HCT116 (cell line): ENCODE results near the gene CLIC6. TPM values are rescaled to one million over a fixed set of nuclear protein-coding genes. Genes with fewer than 3 reads are reported as not detected.

Experiments
- ATAC-seq: fragments of 200-7000 bp; cut with Tn5 transposase; 2 replicates; pipeline ENCODE4 v1.9.1; 2020; ENCODE audit warnings: mild to moderate bottlenecking, moderate library complexity
- BruUV-seq: library from RNA; stranded (reverse); fragments of 400-500 nt; replicated peaks from 2 replicates; lab custom pipeline; 2021; lab: Mats Ljungman, UMichigan
- CTCF ChIA-PET: fragments of 300-600 bp; sonication (Branson Sonifier 250); formaldehyde crosslinking; loops from one replicate; lab custom pipeline; 2021; ENCODE audit warnings: antibody characterized with exemption; lab: Charles Lee
- POLR2A ChIA-PET: fragments of 300-600, 350-600 bp; sonication (Branson Sonifier 250); formaldehyde crosslinking; loops from one replicate; lab custom pipeline; 2021; ENCODE audit warnings: antibody characterized with exemption; lab: Charles Lee
- RAD21 ChIA-PET, 2 experiments: fragments of 300-600 bp; sonication (Branson Sonifier 250); formaldehyde crosslinking; loops; one replicate each; lab custom pipeline; 2023; ENCODE audit warnings: low total read pairs in 2 of 2; ENCODE audit not compliant: uncharacterized antibody in 2 of 2, unreplicated experiment in 2 of 2, low non-redundant PET in 1 of 2; lab: Charles Lee
- DNase-seq: peaks from one replicate; pipeline ENCODE4 v3.0.0-alpha.2; 2010; ENCODE audit warnings: low read depth, low spot score
- H2AFZ ChIP-seq: fragments of 200-600 bp; shearing (Covaris generic), sonication (generic); 2 replicates; pipeline ENCODE4 v1.6.1; 2017; ENCODE audit warnings: low read depth, mixed run types, mixed read lengths, antibody characterized with exemption, low read length; ENCODE audit not compliant: poor library complexity, severe bottlenecking
- H3K27ac ChIP-seq: 2 replicates; pipeline ENCODE4 v1.5.1; 2012; ENCODE audit warnings: low read depth, low read length
- H3K27me3 ChIP-seq: fragments of 200-600 bp; sonication (generic); 2 replicates; pipeline ENCODE4 v1.6.1; 2016; ENCODE audit warnings: mixed run types, low read length, mixed read lengths; ENCODE audit not compliant: insufficient read depth
- H3K36me3 ChIP-seq, 2 experiments: fragments of 200-500 bp in 1 of 2; fragments of 200-600 bp in 1 of 2; sonication (Bioruptor generic) in 1 of 2; sonication (generic) in 1 of 2; 2 replicates each; pipeline versions ENCODE4 v1.5.1 to v1.6.1; 2014 to 2016; ENCODE audit warnings: low read length in 2 of 2, inconsistent platforms in 1 of 2, mixed read lengths in 1 of 2, mixed run types in 1 of 2; ENCODE audit not compliant: insufficient read depth in 2 of 2, control insufficient read depth in 1 of 2
- H3K4me1 ChIP-seq, 2 experiments: fragments of 200-600 bp in 1 of 2; sonication (generic) in 1 of 2; 2 replicates each; pipeline versions ENCODE4 v1.5.1 to v1.6.1; 2012 to 2017; ENCODE audit warnings: low read length in 2 of 2, inconsistent platforms in 1 of 2, mild to moderate bottlenecking in 1 of 2, mixed read lengths in 1 of 2, mixed run types in 1 of 2, moderate library complexity in 1 of 2; ENCODE audit not compliant: insufficient read depth in 2 of 2, control insufficient read depth in 1 of 2
- H3K4me2 ChIP-seq: fragments of 200-600 bp; sonication (generic); 2 replicates; pipeline ENCODE4 v1.6.1; 2017; ENCODE audit warnings: mixed run types, low read length, mixed read lengths
- H3K4me3 ChIP-seq, 2 experiments: fragments of 200-600 bp in 1 of 2; sonication (generic) in 1 of 2; replicated peaks in 1 of 2; 2 replicates each; pipeline ENCODE4 v1.5.1; 2011 to 2016; ENCODE audit warnings: low read length in 2 of 2, control low read depth in 1 of 2, low read depth in 1 of 2, mild to moderate bottlenecking in 1 of 2, mixed read lengths in 1 of 2, mixed run types in 1 of 2
- H3K79me2 ChIP-seq: fragments of 200-600 bp; sonication (generic); 2 replicates; pipeline ENCODE4 v1.6.1; 2017; ENCODE audit warnings: mild to moderate bottlenecking, mixed run types, low read length, moderate library complexity, mixed read lengths; ENCODE audit not compliant: insufficient read depth
- H3K9ac ChIP-seq: fragments of 200-600 bp; sonication (generic); 2 replicates; pipeline ENCODE4 v1.6.1; 2016; ENCODE audit warnings: low read length, mixed read lengths
- H3K9me2 ChIP-seq: fragments of 200-600 bp; sonication (generic), shearing (Covaris generic); 2 replicates; pipeline ENCODE4 v1.6.1; 2017; ENCODE audit warnings: mixed run types, mild to moderate bottlenecking, moderate library complexity; ENCODE audit not compliant: insufficient read depth
- H3K9me3 ChIP-seq, 2 experiments: fragments of 200-500 bp in 1 of 2; fragments of 200-600 bp in 1 of 2; sonication (Bioruptor generic) in 1 of 2; sonication (generic) in 1 of 2; 2 replicates each; pipeline ENCODE4 v1.6.1; 2014 to 2017; ENCODE audit warnings: low read length in 2 of 2, mixed read lengths in 2 of 2, inconsistent platforms in 1 of 2, low read depth in 1 of 2, mild to moderate bottlenecking in 1 of 2, mixed run types in 1 of 2, moderate library complexity in 1 of 2; ENCODE audit not compliant: control insufficient read depth in 1 of 2, insufficient read depth in 1 of 2
- H4K20me1 ChIP-seq: fragments of 200-600 bp; sonication (generic), shearing (Covaris generic); 2 replicates; pipeline ENCODE4 v1.6.1; 2017; ENCODE audit warnings: mixed run types, mild to moderate bottlenecking, moderate library complexity; ENCODE audit not compliant: insufficient read depth
- ATF3 ChIP-seq: IDR thresholded peaks from 2 replicates; pipeline ENCODE4 v1.6.1; 2012
- CBX3 ChIP-seq: IDR thresholded peaks from 2 replicates; pipeline ENCODE4 v1.6.1; 2012; ENCODE audit warnings: low read depth
- CEBPB ChIP-seq: IDR thresholded peaks from 2 replicates; pipeline ENCODE4 v1.6.1; 2012; ENCODE audit warnings: low read depth
- CTCF ChIP-seq, 3 experiments: fragments of 200-600 bp in 1 of 3; sonication (generic) in 1 of 3; IDR thresholded peaks in 2 of 3; conservative IDR thresholded peaks in 1 of 3; 2 replicates each; pipeline ENCODE4 v1.5.1; 2012 to 2017; ENCODE audit warnings: low read depth in 2 of 3, low read length in 2 of 3, antibody characterized with exemption in 1 of 3, borderline replicate concordance in 1 of 3, control low read depth in 1 of 3, mild to moderate bottlenecking in 1 of 3, mixed read lengths in 1 of 3, mixed run types in 1 of 3, moderate library complexity in 1 of 3; ENCODE audit not compliant: insufficient read depth in 1 of 3
- EGR1 ChIP-seq: IDR thresholded peaks from 2 replicates; pipeline ENCODE4 v1.6.1; 2012; ENCODE audit warnings: low read depth
- ELF1 ChIP-seq: IDR thresholded peaks from 2 replicates; pipeline ENCODE4 v1.6.1; 2012; ENCODE audit warnings: low read depth, borderline replicate concordance
- EZH2 ChIP-seq: fragments of 200-600 bp; sonication (generic); IDR thresholded peaks from 2 replicates; pipeline ENCODE4 v1.6.1; 2017; ENCODE audit warnings: antibody characterized with exemption, mixed run types
- EZH2phosphoT487 ChIP-seq: fragments of 200-600 bp; IDR thresholded peaks from 2 replicates; pipeline ENCODE4 v1.6.1; 2018; ENCODE audit warnings: antibody characterized with exemption, borderline replicate concordance
- FOSL1 ChIP-seq: IDR thresholded peaks from 2 replicates; pipeline ENCODE4 v1.6.1; 2012; ENCODE audit warnings: low read depth
- JUND ChIP-seq: IDR thresholded peaks from 2 replicates; pipeline ENCODE4 v1.6.1; 2012
- MAX ChIP-seq: IDR thresholded peaks from 2 replicates; pipeline ENCODE4 v1.6.1; 2012
- POLR2A ChIP-seq: IDR thresholded peaks from 2 replicates; pipeline ENCODE4 v1.7.0; 2011; ENCODE audit warnings: borderline replicate concordance; ENCODE audit not compliant: insufficient read depth, insufficient read length; ENCODE audit errors: extremely low read depth
- POLR2AphosphoS5 ChIP-seq: IDR thresholded peaks from 2 replicates; pipeline ENCODE4 v1.6.1; 2011; ENCODE audit warnings: mild to moderate bottlenecking, low read depth, low read length, moderate library complexity
- RAD21 ChIP-seq: IDR thresholded peaks from 2 replicates; pipeline ENCODE4 v1.6.1; 2012; ENCODE audit warnings: low read depth, mild to moderate bottlenecking
- SIN3A ChIP-seq: IDR thresholded peaks from 2 replicates; pipeline ENCODE4 v1.6.1; 2012; ENCODE audit warnings: low read depth
- SP1 ChIP-seq: IDR thresholded peaks from 2 replicates; pipeline ENCODE4 v1.6.1; 2012; ENCODE audit warnings: low read depth
- SRF ChIP-seq: IDR thresholded peaks from 2 replicates; pipeline ENCODE4 v1.6.1; 2012; ENCODE audit warnings: low read depth
- TCF7L2 ChIP-seq: IDR thresholded peaks from 2 replicates; pipeline ENCODE4 v1.7.0; 2011; ENCODE audit warnings: borderline replicate concordance, inconsistent platforms; ENCODE audit not compliant: insufficient read depth, insufficient read length; ENCODE audit errors: extremely low read depth
- YY1 ChIP-seq: IDR thresholded peaks from 2 replicates; pipeline ENCODE4 v1.6.1; 2011; ENCODE audit warnings: low read length, low read depth, moderate library complexity, mild to moderate bottlenecking; ENCODE audit not compliant: insufficient replicate concordance; ENCODE audit errors: extremely low read depth
- ZBTB33 ChIP-seq: IDR thresholded peaks from 2 replicates; pipeline ENCODE4 v1.6.1; 2011; ENCODE audit warnings: mild to moderate bottlenecking, low read length, moderate library complexity; ENCODE audit not compliant: insufficient replicate concordance; ENCODE audit errors: extremely low read depth
- ZFX ChIP-seq: fragments of 450-650 bp; IDR thresholded peaks from 2 replicates; pipeline ENCODE4 v1.6.1; 2017
- ZNF274 ChIP-seq: fragments of 200-500 bp; sonication (Bioruptor generic); IDR thresholded peaks from 2 replicates; pipeline ENCODE4 v1.6.1; 2014; ENCODE audit warnings: mild to moderate bottlenecking, low read depth, low read length, inconsistent platforms
- intact Hi-C: fragments of 100-400 bp; cut with micrococcal nuclease; formaldehyde crosslinking; loops from 2 replicates; pipeline ENCODE4 v1.10.0; 2022
- total RNA-seq: library from RNA; stranded (reverse); gene quantifications from one replicate; pipeline ENCODE4 v1.2.1, GENCODE V29; 2021; ENCODE audit not compliant: unreplicated experiment

CLIC6 gene
- total RNA-seq, 1 experiment from 2014 or later = 0.05 TPM

- peak overlapping the region; percentile 19; the same call in 1 of the 2 replicates for H3K4me2 ChIP-seq
- H3K9ac ChIP-seq = no peak overlapping the region
- H3K4me3 ChIP-seq = no peak overlapping the region
- peaks cover 4 to 6% of the 10 kb centered on the region in 2 experiments; a peak in 3 of 4 replicates for H3K4me1 ChIP-seq
- DNase-seq = no peak
- no peaks in the 10 kb centered on the region for H3K36me3 ChIP-seq
- H3K27ac ChIP-seq = no peak overlapping the region
- no peaks in the 10 kb centered on the region for H3K27me3 ChIP-seq
- no peak overlapping the region for H2AFZ ChIP-seq
- no TSS peak for BruUV-seq
- ChIA-PET POLR2A (no interaction called here), CTCF (interaction anchor here (0.6 to 2.4 kb wide), 4 partner anchors 9 to 23 kb away, joined by 4 to 6 read pairs (median 6); no protein-coding TSS in a partner anchor), RAD21 (no interaction called here)
- no peaks in the 10 kb centered on the region for H3K79me2 ChIP-seq
- H3K9me2 ChIP-seq = no peaks in the 10 kb centered on the region
- H3K9me3 ChIP-seq = no peaks in the 10 kb centered on the region
- peak; percentile 86 for ATAC-seq
- intact Hi-C loops = loop anchor here (1.0 kb wide), 1 partner anchor 1118 kb away; no protein-coding TSS in a partner anchor
- no peaks in the 10 kb centered on the region for H4K20me1 ChIP-seq
- peak; percentile 26 for TF ChIP-seq TCF7L2
- no peak for TF ChIP-seq POLR2AphosphoS5
- no peak for TF ChIP-seq SIN3A
- TF ChIP-seq CEBPB = no peak
- no peak for TF ChIP-seq EGR1
- TF ChIP-seq ATF3 = no peak
- no peak for TF ChIP-seq ELF1
- no peak for TF ChIP-seq CBX3
- no peak for TF ChIP-seq ZBTB33
- no peak for TF ChIP-seq EZH2phosphoT487
- no peak for TF ChIP-seq ZFX
- no peak for TF ChIP-seq MAX
- no peak for TF ChIP-seq ZNF274
- no peak for TF ChIP-seq JUND
- TF ChIP-seq SP1 = no peak
- no peak for TF ChIP-seq SRF
- TF ChIP-seq RAD21 = peak; percentile 53
- TF ChIP-seq POLR2A = no peak
- TF ChIP-seq FOSL1 = no peak
- no peak for TF ChIP-seq YY1
- TF ChIP-seq EZH2 = no peak
- TF ChIP-seq CTCF (IDR thresholded peaks at IDR 0.05 in 2 of 3, conservative IDR thresholded peaks at IDR 0.05 in 1 of 3; ENCODE audit: borderline replicate concordance in 1 of 3, insufficient read depth in 1 of 3, low read depth in 2 of 3, low read length in 2 of 3) = peak; percentile 4 to 97 (median 93); a peak in 4 of 6 replicates
Measured at GRCh38 chr21:34722684-34723300, 54.0 kb downstream of the CLIC6 start.
